ENCODE measurements around the gene TPP2. TPM values are rescaled to one million over a fixed set of nuclear protein-coding genes. Genes with fewer than 3 reads are reported as not detected.

TPP2 gene
- total RNA-seq, 1 donor from 2014 or later: 44.9 TPM

- Mint-ChIP-seq H3K4me3 (ENCODE audit: unreplicated experiment) (no peak overlapping the region), H3K9me3 (ENCODE audit: unreplicated experiment) (no peaks in the 10 kb centered on the region), H3K27ac (ENCODE audit: unreplicated experiment) (no peak overlapping the region), H3K36me3 (ENCODE audit: unreplicated experiment) (peaks cover 5% of the 10 kb centered on the region), H3K27me3 (ENCODE audit: unreplicated experiment) (peaks cover 19% of the 10 kb centered on the region), H3K4me1 (ENCODE audit: unreplicated experiment) (peaks cover 15% of the 10 kb centered on the region)
- no peak for TF ChIP-seq CTCF (IDR thresholded peaks at IDR 0.05)
- no peak for DNase-seq (ENCODE audit: extremely low spot score, unreplicated experiment)
Measured at GRCh38 chr13:102692491-102692826, 95.7 kb downstream of the TPP2 start.

GRCh38 chr13:102693250-102693649, 96.5 kb downstream of the TPP2 start:
- Mint-ChIP-seq H3K27me3 (ENCODE audit: unreplicated experiment) (peaks cover 19% of the 10 kb centered on the region), H3K4me3 (ENCODE audit: unreplicated experiment) (no peak overlapping the region), H3K4me1 (ENCODE audit: unreplicated experiment) (peaks cover 13% of the 10 kb centered on the region), H3K27ac (ENCODE audit: unreplicated experiment) (no peak overlapping the region), H3K36me3 (ENCODE audit: unreplicated experiment) (peaks cover 5% of the 10 kb centered on the region), H3K9me3 (ENCODE audit: unreplicated experiment) (no peaks in the 10 kb centered on the region)
- no peak for DNase-seq (ENCODE audit: extremely low spot score, unreplicated experiment)
- no peak for TF ChIP-seq CTCF (IDR thresholded peaks at IDR 0.05)

GRCh38 chr13:102693776-102694175, 97.0 kb downstream of the TPP2 start:
- no peak for DNase-seq (ENCODE audit: extremely low spot score, unreplicated experiment)
- Mint-ChIP-seq H3K36me3 (ENCODE audit: unreplicated experiment) (peaks cover 5% of the 10 kb centered on the region), H3K27me3 (ENCODE audit: unreplicated experiment) (peaks cover 19% of the 10 kb centered on the region), H3K27ac (ENCODE audit: unreplicated experiment) (no peak overlapping the region), H3K4me3 (ENCODE audit: unreplicated experiment) (no peak overlapping the region), H3K4me1 (ENCODE audit: unreplicated experiment) (peaks cover 12% of the 10 kb centered on the region), H3K9me3 (ENCODE audit: unreplicated experiment) (no peaks in the 10 kb centered on the region)
- no peak for TF ChIP-seq CTCF (IDR thresholded peaks at IDR 0.05)

GRCh38 chr13:102694937-102695336, 98.2 kb downstream of the TPP2 start, which contains the start of gene METTL21C:
METTL21C (minus strand) TSS chr13:102695044; CDS start chr13:102694498, 546 bp downstream.
- no peak within 1 kb of the TSS for H3K27ac Mint-ChIP-seq (ENCODE audit: unreplicated experiment)
- TF ChIP-seq CTCF (IDR thresholded peaks at IDR 0.05): no peak
- no peak within 1 kb of the TSS for H3K4me3 Mint-ChIP-seq (ENCODE audit: unreplicated experiment)
- no peaks in the 10 kb centered on the region for H3K9me3 Mint-ChIP-seq (ENCODE audit: unreplicated experiment)
- H3K27me3 Mint-ChIP-seq (ENCODE audit: unreplicated experiment): peaks cover 19% of the 10 kb centered on the region
- peaks cover 5% of the 10 kb centered on the region for H3K36me3 Mint-ChIP-seq (ENCODE audit: unreplicated experiment)
- no peak for DNase-seq (ENCODE audit: extremely low spot score, unreplicated experiment)
- H3K4me1 Mint-ChIP-seq (ENCODE audit: unreplicated experiment): peaks cover 21% of the 10 kb centered on the region

GRCh38 chr13:102696465-102696864, 99.7 kb downstream of the TPP2 start:
- Mint-ChIP-seq H3K4me1 (ENCODE audit: unreplicated experiment) (peaks cover 36% of the 10 kb centered on the region), H3K36me3 (ENCODE audit: unreplicated experiment) (peaks cover 5% of the 10 kb centered on the region), H3K27ac (ENCODE audit: unreplicated experiment) (no peak overlapping the region), H3K27me3 (ENCODE audit: unreplicated experiment) (peaks cover 16% of the 10 kb centered on the region), H3K9me3 (ENCODE audit: unreplicated experiment) (no peaks in the 10 kb centered on the region), H3K4me3 (ENCODE audit: unreplicated experiment) (no peak overlapping the region)
- no peak for DNase-seq (ENCODE audit: extremely low spot score, unreplicated experiment)
- TF ChIP-seq CTCF (IDR thresholded peaks at IDR 0.05): no peak
